Measurements from ENCODE around the gene AMOTL1.

AMOTL1 gene

GRCh38 chr11:94926271-94926625 lies 158.1 kb downstream of the AMOTL1 start:
- DNase-seq (ENCODE audit: low read depth): no peak
- TF ChIP-seq, protein P1, sequence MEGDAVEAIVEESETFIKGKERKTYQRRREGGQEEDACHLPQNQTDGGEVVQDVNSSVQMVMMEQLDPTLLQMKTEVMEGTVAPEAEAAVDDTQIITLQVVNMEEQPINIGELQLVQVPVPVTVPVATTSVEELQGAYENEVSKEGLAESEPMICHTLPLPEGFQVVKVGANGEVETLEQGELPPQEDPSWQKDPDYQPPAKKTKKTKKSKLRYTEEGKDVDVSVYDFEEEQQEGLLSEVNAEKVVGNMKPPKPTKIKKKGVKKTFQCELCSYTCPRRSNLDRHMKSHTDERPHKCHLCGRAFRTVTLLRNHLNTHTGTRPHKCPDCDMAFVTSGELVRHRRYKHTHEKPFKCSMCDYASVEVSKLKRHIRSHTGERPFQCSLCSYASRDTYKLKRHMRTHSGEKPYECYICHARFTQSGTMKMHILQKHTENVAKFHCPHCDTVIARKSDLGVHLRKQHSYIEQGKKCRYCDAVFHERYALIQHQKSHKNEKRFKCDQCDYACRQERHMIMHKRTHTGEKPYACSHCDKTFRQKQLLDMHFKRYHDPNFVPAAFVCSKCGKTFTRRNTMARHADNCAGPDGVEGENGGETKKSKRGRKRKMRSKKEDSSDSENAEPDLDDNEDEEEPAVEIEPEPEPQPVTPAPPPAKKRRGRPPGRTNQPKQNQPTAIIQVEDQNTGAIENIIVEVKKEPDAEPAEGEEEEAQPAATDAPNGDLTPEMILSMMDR (IDR thresholded peaks at IDR 0.05; ENCODE audit: low read length, missing control alignments): no peak

More at GRCh38 chr11:94926271-94926625, 158.1 kb downstream of the AMOTL1 start:
- no peak overlapping the region for H3K4me3 ChIP-seq (replicated peaks; ENCODE audit: low read depth, low read length)

Measured in fibroblast of pulmonary artery (primary cell).